ENCODE measurements around the gene DARS1.

GRCh38 chr2:136015699-136016098, 30.3 kb upstream of the DARS1 start:
- TF ChIP-seq POLR2AphosphoS5 (IDR thresholded peaks at IDR 0.05; ENCODE audit: low read depth, low read length) = no peak
- no peak for TF ChIP-seq TAF1 (IDR thresholded peaks at IDR 0.05; ENCODE audit: borderline replicate concordance, insufficient read depth, low read length)
- TF ChIP-seq REST (IDR thresholded peaks at IDR 0.05; ENCODE audit: insufficient read depth in 1 of 2, low read depth in 2 of 2, low read length in 2 of 2) = no peak
